Bladder microvascular endothelial cell (primary cell): Measurements from ENCODE around the gene CDC42EP3. TPM values are rescaled to one million over a fixed set of nuclear protein-coding genes. Genes with fewer than 3 reads are reported as not detected.

ENCODE experiments used
- total RNA-seq: library from RNA; depleted of rRNA; stranded (reverse); fragments of >200 nt; gene quantifications from 2 replicates; pipeline ENCODE4 v1.2.3, GENCODE V29; 2014

CDC42EP3 gene
- 8.6 and 21.2 TPM in 2 replicates for total RNA-seq

GRCh38 chr2:37671009-37671815, at the start of gene CDC42EP3:
Gene CDC42EP3 (minus strand): TSS chr2:37671642. CDS start chr2:37646587, 25,055 bp downstream.

